Activated gamma-delta T cell treated with anti-CD3 and anti-CD28 coated beads, Interleukin-2, amount 50 U/mL, for 16 hours (primary cell): Measurements from ENCODE around the gene NUTM2E.
A peak's percentile ranks its signal among the peaks of the same experiment; 100 is the strongest.
"Not testable (repeated sequence)": the region's sequence is repeated elsewhere in the genome, so short reads cannot be mapped to it uniquely, and the experiment has no call there.

Experiments used
- DNase-seq: peaks from one replicate; pipeline ENCODE4 v3.0.0-alpha.2; 2020; ENCODE audit warnings: low read depth

Gene NUTM2E, protein sequence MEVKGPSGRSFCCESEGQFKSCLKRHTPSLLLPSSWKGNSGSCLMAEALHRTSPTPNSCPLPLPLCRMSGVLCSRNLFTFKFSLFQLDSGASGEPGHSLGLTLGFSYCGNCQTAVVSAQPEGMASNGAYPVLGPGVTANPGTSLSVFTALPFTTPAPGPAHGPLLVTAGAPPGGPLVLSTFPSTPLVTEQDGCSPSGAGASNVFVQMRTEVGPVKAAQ (N-terminal part only)

GRCh38 chr10:79826496-79827215, at the start of gene NUTM2E:
Gene NUTM2E, plus strand, starts transcription at chr10:79826739. Its CDS starts 15,002 bp downstream, at chr10:79841741.
- peak; percentile 46 for DNase-seq

- DNase-seq = not testable (repeated sequence)
Measured at GRCh38 chr10:79777997-79778396, 48.5 kb upstream of the NUTM2E start.

DNA sequence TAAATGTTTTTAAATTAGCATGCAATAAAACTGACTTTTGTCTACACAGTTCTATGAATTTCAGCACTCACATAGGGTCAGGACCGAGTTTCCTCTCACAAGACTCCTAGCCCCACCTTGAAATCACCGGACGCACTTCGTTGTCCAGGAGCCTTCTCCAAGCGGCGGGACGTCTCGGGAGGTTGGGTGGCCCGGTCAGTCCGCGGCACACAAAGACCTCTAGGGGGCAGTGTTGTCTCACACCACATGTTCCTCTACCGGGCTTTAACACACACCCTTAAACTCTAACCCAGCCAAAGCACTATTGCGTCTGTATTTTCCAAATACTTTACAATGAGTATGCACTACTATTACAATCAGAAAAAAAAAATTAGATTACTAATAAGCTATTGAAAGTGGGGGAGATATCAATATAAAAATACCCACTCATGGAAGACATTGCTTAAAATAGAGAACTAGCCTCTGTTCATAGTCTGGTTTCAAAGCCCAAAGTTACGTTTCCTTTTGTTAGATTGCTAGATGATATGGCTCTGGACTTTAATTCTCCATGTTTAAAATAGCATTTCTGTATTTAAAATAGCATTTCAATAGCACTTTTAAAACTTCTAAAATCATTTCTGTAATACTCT, 47.1 kb upstream of the NUTM2E start:
- peak; percentile 34 for DNase-seq

- not testable (repeated sequence) for DNase-seq
Measured at GRCh38 chr10:79779992-79780391, 46.5 kb upstream of the NUTM2E start.

GRCh38 chr10:79781584-79781983, 45.0 kb upstream of the NUTM2E start:
- DNase-seq = not testable (repeated sequence)

- not testable (repeated sequence) for DNase-seq
Measured at GRCh38 chr10:79787455-79787952, 39.0 kb upstream of the NUTM2E start.

- DNase-seq = not testable (repeated sequence)
Measured at GRCh38 chr10:79789351-79789750, 37.2 kb upstream of the NUTM2E start.

GRCh38 chr10:79791906-79792517, 34.5 kb upstream of the NUTM2E start:
- DNase-seq = not testable (repeated sequence)

DNA sequence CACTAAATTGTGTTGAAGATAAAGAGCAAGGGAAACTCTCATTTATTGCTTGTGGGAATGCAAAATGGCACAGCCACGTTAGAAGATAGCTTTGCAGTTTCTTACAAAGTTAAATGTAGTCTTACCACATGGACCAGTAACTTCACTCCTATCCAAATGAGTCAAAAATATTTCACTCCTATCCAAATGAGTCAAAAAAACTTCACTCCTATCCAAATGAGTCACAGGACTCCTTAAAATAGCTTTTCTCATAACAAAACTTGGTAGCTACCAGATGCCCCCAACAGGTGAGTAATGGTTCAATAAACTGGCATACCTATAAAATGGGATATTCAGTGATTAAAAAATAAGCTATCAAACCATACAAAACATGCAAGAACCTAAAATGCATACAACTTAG, 27.2 kb upstream of the NUTM2E start:
- not testable (repeated sequence) for DNase-seq

- not testable (repeated sequence) for DNase-seq
Measured at GRCh38 chr10:79805857-79806256, 20.7 kb upstream of the NUTM2E start.

GRCh38 chr10:79811895-79812294, 14.6 kb upstream of the NUTM2E start:
- not testable (repeated sequence) for DNase-seq

DNA sequence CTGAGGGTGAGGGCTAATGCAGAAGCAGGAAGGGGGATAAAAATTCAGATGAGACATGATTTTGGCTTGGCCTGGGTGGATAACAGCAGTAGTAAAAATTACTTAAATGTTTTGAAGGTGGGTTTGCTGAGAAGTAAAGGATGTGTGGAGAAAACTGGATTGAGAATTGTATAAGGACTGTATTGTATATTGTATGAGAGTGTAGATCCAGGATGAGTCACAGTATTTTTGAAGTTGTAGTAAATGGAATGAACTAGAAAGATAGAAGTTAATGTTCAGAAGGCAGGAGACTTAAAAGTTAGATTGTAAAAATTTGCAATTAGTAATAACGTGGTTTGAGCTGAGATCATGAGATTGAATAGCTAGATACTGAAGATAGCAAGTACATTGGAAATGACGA, 10.2 kb upstream of the NUTM2E start:
- not testable (repeated sequence) for DNase-seq

- not testable (repeated sequence) for DNase-seq
Measured at GRCh38 chr10:79823387-79823786, 3.2 kb upstream of the NUTM2E start.

- DNase-seq = not testable (repeated sequence)
Measured at GRCh38 chr10:79825587-79826011, 940 bp upstream of the NUTM2E start.

GRCh38 chr10:79826131-79826495, 426 bp upstream of the NUTM2E start:
- not testable (repeated sequence) for DNase-seq

DNA sequence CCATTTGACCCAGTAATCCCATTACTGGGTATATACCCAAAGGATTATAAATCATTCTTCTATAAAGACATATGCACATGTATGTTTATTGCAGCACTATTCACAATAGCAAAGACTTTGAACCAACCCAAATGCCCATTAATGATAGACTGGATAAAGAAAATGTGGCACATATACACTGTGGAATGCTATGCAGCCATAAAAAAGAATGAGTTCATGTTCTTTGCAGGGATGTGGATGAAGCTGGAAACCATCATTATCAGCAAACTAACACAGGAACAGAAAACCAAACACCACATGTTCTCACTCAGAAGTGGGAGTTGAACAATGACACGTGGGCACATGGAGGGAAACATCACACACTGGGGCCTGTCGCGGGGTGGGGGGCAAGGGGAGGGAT, 7.3 kb downstream of the NUTM2E start:
- not testable (repeated sequence) for DNase-seq

- not testable (repeated sequence) for DNase-seq
Measured at GRCh38 chr10:79835891-79836290, 9.4 kb downstream of the NUTM2E start.

DNA sequence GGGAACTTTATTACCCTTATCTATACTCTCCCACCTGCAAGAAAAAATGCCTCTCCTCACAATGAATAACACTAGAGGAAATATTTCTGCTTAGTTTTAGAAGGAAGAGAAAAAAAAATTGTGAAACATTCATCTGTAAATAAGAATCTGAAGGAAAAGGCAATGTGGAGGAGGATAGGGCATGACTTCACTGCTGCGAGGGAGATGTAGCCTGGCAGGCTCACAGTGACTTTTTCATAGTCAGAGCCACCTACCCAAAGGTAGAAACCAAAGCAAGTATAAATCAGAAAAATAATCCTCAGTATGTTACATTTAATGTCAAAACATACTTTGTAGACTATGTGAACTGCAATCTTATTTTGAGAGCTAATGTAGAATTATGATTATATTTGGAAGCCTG, 10.4 kb downstream of the NUTM2E start:
- not testable (repeated sequence) for DNase-seq

GRCh38 chr10:79838441-79838840, 11.9 kb downstream of the NUTM2E start:
- DNase-seq = not testable (repeated sequence)

GRCh38 chr10:79853191-79853854, 26.8 kb downstream of the NUTM2E start:
- DNase-seq = not testable (repeated sequence)

DNA sequence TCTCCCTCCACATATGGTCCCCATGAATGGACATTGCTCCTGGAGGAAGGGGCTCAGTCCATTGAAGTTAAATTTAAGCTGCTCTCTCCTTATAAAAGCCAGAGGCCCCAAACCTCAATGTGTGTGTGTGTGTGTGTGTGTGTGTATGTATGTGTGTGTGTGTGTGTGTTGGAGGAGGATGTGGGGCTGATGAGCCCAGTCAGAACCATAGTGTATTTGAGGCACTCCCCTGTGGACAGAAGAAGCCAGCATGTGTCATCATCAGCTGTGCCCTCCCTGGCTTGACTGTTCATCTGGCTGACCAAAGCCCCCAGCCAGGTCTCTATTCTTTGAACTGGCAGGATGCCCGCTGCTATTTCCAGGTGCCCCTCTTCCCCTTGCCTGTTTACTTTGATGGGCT, 35.7 kb downstream of the NUTM2E start:
- not testable (repeated sequence) for DNase-seq

GRCh38 chr10:79862803-79863202, 36.3 kb downstream of the NUTM2E start:
- not testable (repeated sequence) for DNase-seq
